ENCODE results near the gene SAE1.

The SAE1 gene

GRCh38 chr19:47130589-47131227 is at the start of gene SAE1:
TSS of gene SAE1 (plus strand) at chr19:47130835. CDS start at chr19:47130931, 96 bp downstream.
- Histone ChIP-seq H3K27ac (peak within 1 kb of the TSS; percentile 98), H3K9me3 (ENCODE audit: severe bottlenecking) (peaks cover 6% of the 10 kb centered on the region), H3K27me3 (ENCODE audit: insufficient read depth, low read depth, severe bottlenecking) (no peaks in the 10 kb centered on the region), H3K36me3 (peaks cover 41% of the 10 kb centered on the region), H3K4me3 (ENCODE audit: low read depth, low read length) (peak within 1 kb of the TSS; percentile 74)
- TF ChIP-seq, protein P1, sequence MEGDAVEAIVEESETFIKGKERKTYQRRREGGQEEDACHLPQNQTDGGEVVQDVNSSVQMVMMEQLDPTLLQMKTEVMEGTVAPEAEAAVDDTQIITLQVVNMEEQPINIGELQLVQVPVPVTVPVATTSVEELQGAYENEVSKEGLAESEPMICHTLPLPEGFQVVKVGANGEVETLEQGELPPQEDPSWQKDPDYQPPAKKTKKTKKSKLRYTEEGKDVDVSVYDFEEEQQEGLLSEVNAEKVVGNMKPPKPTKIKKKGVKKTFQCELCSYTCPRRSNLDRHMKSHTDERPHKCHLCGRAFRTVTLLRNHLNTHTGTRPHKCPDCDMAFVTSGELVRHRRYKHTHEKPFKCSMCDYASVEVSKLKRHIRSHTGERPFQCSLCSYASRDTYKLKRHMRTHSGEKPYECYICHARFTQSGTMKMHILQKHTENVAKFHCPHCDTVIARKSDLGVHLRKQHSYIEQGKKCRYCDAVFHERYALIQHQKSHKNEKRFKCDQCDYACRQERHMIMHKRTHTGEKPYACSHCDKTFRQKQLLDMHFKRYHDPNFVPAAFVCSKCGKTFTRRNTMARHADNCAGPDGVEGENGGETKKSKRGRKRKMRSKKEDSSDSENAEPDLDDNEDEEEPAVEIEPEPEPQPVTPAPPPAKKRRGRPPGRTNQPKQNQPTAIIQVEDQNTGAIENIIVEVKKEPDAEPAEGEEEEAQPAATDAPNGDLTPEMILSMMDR (IDR thresholded peaks at IDR 0.05; ENCODE audit: low read depth, low read length): peak; percentile 37
- DNase-seq: peak; percentile 98

DNA sequence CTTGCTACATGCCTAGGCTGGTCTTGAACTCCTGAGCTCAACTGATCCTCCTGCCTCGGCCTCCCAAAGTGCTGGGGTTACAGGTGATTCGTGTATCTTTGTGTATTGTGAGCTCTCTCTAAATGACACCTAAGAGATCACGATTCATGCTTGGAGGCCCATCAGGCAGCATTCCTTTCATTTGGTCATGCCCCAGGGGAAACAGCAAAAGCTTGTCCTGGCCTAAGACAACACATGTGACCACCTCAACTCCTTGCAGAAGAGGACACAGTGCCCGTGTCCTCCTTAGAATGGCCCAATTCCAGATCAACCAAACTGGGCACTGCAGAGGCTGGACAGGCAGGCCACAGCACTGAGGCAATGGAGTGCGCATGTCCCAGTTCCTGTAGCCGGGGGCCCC is 49.5 kb upstream of the SAE1 start:
- Histone ChIP-seq H3K4me3 (ENCODE audit: low read depth, low read length) (no peak overlapping the region), H3K27me3 (ENCODE audit: insufficient read depth, low read depth, severe bottlenecking) (no peaks in the 10 kb centered on the region), H3K27ac (no peak overlapping the region), H3K9me3 (ENCODE audit: severe bottlenecking) (no peaks in the 10 kb centered on the region), H3K36me3 (peaks cover 90% of the 10 kb centered on the region)
- no peak for DNase-seq
- TF ChIP-seq, protein P1 (IDR thresholded peaks at IDR 0.05; ENCODE audit: low read depth, low read length): no peak

DNA sequence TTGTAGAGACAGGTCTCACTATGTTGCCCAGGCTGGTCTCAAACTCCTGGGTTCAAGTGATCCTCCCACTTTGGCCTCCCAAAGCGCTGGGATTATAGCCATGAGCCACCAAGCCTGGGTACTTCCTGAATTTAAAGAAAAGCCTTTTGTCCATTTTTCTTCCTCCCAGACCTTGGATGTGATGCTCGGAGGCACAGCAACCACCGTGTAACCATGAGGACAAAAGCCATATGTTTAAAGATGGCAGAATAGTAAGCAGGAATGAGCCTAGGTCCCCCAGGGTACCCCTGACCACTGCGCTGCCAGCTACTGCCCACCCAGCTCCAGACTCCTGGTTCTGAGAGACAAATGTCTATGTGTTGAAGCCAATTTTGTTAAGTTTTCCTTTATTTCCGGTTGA is 48.1 kb upstream of the SAE1 start:
- H3K36me3 ChIP-seq: peaks cover 87% of the 10 kb centered on the region

DNA sequence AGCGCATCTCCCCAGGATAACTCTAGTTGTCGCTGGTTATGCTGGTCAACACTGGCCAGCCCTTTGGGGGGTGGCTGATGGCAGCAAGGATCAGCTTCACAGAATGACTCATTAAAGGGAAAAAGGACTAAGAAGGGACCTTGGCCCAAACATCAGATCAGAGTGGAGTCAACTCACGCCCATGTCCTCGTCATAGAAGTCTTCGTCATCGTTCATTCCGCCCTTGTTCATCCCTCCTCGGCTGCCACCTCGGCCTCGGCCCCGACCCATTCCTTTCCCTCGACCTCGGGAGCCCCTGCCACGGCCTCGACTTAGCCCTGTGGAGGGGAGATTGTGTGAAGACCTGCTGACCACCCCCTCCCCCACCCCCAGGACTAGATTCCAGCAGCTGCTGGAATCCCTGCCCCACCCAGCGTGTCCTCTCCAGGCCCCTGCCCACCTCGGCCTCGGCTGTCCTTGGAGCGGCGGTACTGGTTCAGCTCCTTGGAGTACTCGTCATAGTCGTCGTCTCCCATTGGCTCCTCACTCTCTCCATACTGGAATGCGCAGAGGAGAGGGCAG is 45.7 kb upstream of the SAE1 start:
- H3K4me3 ChIP-seq (ENCODE audit: low read depth, low read length): no peak overlapping the region
- H3K9me3 ChIP-seq (ENCODE audit: severe bottlenecking): no peaks in the 10 kb centered on the region
- TF ChIP-seq, protein P1 (IDR thresholded peaks at IDR 0.05; ENCODE audit: low read depth, low read length): no peak
- no peak overlapping the region for H3K27ac ChIP-seq
- DNase-seq: no peak
- peaks cover 91% of the 10 kb centered on the region for H3K36me3 ChIP-seq
- H3K27me3 ChIP-seq (ENCODE audit: insufficient read depth, low read depth, severe bottlenecking): no peaks in the 10 kb centered on the region

More for the DNA sequence above, 48.1 kb upstream of the SAE1 start:
- H3K4me3 ChIP-seq (ENCODE audit: low read depth, low read length): no peak overlapping the region
- TF ChIP-seq, protein P1 (IDR thresholded peaks at IDR 0.05; ENCODE audit: low read depth, low read length): no peak
- H3K9me3 ChIP-seq (ENCODE audit: severe bottlenecking): no peaks in the 10 kb centered on the region
- DNase-seq: no peak
- no peaks in the 10 kb centered on the region for H3K27me3 ChIP-seq (ENCODE audit: insufficient read depth, low read depth, severe bottlenecking)
- H3K27ac ChIP-seq: no peak overlapping the region

- Histone ChIP-seq H3K36me3 (peaks cover 90% of the 10 kb centered on the region), H3K9me3 (ENCODE audit: severe bottlenecking) (no peaks in the 10 kb centered on the region), H3K27ac (no peak overlapping the region), H3K27me3 (ENCODE audit: insufficient read depth, low read depth, severe bottlenecking) (no peaks in the 10 kb centered on the region), H3K4me3 (ENCODE audit: low read depth, low read length) (no peak overlapping the region)
- TF ChIP-seq, protein P1 (IDR thresholded peaks at IDR 0.05; ENCODE audit: low read depth, low read length): no peak
- no peak for DNase-seq
Measured at GRCh38 chr19:47086280-47086679, 44.4 kb upstream of the SAE1 start.

Measured in WERI-Rb-1 (cell line).